Medulla oblongata (tissue), 1 donor: Measurements from ENCODE around the gene LFNG.

ENCODE experiments used
- DNase-seq: peaks from one replicate; pipeline ENCODE4 v3.0.0-alpha.2; 2015; ENCODE audit errors: extremely low spot score

LFNG gene

GRCh38 chr7:2570021-2570420, 50.4 kb downstream of the LFNG start:
- DNase-seq: no peak

GRCh38 chr7:2571409-2571808, 51.8 kb downstream of the LFNG start:
- DNase-seq: no peak

GRCh38 chr7:2572101-2572842, 52.7 kb downstream of the LFNG start:
- no peak for DNase-seq

GRCh38 chr7:2573761-2574160, 54.2 kb downstream of the LFNG start:
- DNase-seq: no peak

- no peak for DNase-seq
Measured at GRCh38 chr7:2575046-2575732, 55.6 kb downstream of the LFNG start.

GRCh38 chr7:2575733-2576340, 56.3 kb downstream of the LFNG start:
- no peak for DNase-seq

- no peak for DNase-seq
Measured at GRCh38 chr7:2576742-2577491, 57.3 kb downstream of the LFNG start.
